DND-41 (cell line): ENCODE results near the gene PER1.

ENCODE experiments used
- CTCF ChIP-seq: IDR thresholded peaks from 2 replicates; pipeline ENCODE4 v1.5.1; 2012; ENCODE audit warnings: borderline replicate concordance, low read length, moderate library complexity, mild to moderate bottlenecking; ENCODE audit not compliant: poor library complexity, severe bottlenecking; ENCODE audit errors: extremely low read depth
- EZH2 ChIP-seq: IDR thresholded peaks from 3 replicates; pipeline ENCODE4 v1.6.1; 2012; ENCODE audit warnings: borderline replicate concordance, low read depth, mild to moderate bottlenecking, moderate library complexity, low read length, inconsistent platforms; ENCODE audit not compliant: severe bottlenecking

DNA sequence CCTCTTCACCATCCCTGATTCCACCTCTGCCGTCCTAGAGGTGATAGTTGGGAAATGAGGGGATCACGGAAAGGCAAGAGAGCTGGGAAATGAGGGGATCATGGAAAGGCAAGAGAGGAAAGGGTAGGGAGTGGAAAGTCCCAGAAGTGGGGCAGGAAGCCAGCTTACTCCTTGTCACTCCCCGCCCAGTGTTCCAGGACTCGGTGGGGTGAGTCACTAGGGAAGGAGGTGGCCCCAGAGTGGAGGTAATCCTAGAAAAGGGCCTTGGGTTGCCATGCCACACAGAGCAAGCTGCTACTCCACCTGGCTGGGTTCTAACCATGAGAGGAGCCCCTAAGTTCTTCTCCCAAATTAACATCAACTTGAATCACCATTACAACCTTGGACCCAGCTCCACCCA, 48.7 kb downstream of the PER1 start:
- TF ChIP-seq CTCF (no peak), EZH2 (no peak)
